Left renal pelvis (tissue), 4 donors: ENCODE data around the gene KIAA0930. TPM values are rescaled to one million over a fixed set of nuclear protein-coding genes. Genes with fewer than 3 reads are reported as not detected.
"Not testable (repeated sequence)": the region's sequence is repeated elsewhere in the genome, so short reads cannot be mapped to it uniquely, and the experiment has no call there.

Experiments used
- DNase-seq, 4 donors: peaks; one replicate each; pipeline ENCODE4 v3.0.0-alpha.2; 2013; ENCODE audit warnings: low read depth in 4 of 4, low spot score in 3 of 4
- polyA plus RNA-seq, 4 donors: library from polyadenylated mRNA; unstranded; fragments of 120-200 nt; gene quantifications; one replicate each; pipeline ENCODE4 v1.2.1, GENCODE V29; 2013; ENCODE audit not compliant: insufficient read length in 4 of 4

Gene KIAA0930
- polyA plus RNA-seq: 10 to 100 TPM; 17.4 to 25.2 (median 24.1) TPM

DNA sequence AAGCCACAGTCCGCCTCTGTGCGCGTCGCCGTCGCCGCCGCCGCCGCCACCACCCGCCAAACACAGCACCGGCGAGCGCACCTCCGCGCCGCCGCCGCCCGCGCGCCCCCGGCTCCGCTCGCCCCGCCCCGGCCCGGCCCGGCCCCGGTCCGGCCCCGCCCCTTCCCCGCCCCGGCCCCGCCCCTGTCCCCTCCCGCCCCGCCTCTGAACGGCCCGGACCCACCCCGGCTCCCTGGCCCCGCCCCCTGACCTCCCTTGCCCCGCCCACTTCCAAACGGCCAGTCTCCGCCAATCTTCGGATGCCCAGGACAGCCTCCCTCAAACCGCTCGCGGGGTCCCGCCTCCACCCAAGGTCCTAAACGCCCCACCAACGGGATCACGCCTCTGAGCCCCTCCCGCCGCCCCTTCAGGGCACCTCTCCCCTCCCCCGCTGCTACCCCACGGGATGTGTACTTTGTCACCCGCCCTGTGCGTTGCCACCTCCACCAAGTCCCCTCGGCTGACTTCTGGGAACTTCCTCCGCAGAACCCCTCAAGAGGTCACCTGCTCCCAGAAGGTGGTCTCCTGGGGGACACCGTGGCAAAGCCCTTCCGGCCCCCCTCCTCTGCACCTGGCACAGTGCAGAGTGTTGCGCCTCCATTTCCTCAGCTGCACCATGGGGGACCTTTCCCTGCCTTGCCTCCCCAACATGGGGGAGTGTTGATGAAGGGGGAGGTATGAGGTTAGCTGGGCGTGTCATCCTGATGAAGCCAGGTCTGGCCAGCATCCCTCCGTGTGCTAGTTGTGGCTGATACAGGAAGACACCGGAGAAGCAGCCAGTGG, at the start of gene KIAA0930:
Gene KIAA0930, minus strand, starts transcription at position 85 of the 822 bp plus-strand sequence. CDS start 191 bp downstream, outside the sequence.
- DNase-seq: peak in 1 of 4 donors; percentile 58

DNA sequence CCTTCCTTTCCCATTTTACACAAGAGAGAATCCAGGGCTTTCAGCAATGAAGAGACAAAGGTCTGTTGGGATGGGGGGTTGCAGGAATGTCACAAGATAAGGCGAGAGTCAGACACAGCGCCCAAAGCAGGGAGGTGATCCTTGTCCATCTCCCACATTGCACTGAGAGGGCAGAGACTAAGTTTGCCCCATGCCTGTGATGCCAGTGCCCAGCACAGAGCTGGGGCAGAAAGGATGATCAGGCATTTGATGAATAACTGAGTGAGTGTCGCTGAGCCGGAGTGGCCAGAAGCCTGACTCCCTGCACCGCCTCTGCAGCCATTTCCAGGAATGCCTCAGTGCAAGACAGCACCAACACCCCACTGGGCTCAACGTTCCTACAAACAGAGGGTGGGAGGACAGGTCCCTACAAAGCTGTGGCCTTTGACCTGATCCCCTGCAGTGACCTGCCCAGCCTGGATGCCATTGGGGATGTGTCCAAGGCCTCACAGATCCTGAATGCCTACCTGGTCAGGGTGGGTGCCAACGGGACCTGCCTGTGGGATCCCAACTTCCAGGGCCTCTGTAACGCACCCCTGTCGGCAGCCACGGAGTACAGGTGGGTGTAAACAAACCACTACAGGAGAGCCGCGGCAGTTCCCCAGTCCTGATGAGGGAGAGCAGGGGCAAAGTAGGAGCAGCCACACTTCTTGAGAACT, 46.3 kb upstream of the KIAA0930 start:
- DNase-seq: no peak

DNA sequence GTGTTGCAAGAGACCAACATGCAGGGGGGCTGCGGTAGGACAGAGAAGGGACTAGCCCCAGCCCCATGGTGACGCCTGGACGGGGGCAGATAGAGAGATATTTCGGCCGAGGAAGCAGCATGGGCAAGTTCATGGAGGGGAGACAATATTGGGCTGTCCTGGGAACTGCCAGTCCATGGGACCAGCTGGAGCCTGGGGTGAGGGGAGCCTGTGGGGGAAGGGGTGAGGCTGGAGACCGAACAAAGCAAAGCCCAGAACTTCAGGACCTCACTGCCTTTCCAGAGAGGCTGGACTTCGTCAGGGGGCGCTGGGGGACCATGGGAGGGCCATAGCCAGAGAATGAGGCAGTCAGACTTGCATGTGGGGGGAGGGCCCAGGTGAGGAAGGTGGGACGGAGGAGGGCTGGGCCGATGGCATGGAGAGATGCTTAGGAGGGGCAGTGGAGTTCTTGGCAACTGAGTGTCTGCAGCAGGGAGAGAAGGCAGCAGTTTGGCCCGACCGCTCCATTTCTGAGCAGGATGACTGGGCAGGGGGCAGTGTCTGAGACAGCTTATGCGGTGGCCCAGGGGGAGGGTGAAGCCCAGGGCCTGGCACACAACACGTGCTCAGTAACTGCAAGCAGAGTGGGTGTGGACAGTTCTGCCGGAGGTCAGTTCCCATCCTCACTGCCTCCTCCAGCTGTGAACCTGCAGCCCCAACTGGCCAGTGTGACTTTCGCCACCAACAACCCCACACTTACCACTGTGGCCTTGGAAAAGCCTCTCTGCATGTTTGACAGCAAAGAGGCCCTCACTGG, 44.8 kb upstream of the KIAA0930 start:
- DNase-seq: no peak

DNA sequence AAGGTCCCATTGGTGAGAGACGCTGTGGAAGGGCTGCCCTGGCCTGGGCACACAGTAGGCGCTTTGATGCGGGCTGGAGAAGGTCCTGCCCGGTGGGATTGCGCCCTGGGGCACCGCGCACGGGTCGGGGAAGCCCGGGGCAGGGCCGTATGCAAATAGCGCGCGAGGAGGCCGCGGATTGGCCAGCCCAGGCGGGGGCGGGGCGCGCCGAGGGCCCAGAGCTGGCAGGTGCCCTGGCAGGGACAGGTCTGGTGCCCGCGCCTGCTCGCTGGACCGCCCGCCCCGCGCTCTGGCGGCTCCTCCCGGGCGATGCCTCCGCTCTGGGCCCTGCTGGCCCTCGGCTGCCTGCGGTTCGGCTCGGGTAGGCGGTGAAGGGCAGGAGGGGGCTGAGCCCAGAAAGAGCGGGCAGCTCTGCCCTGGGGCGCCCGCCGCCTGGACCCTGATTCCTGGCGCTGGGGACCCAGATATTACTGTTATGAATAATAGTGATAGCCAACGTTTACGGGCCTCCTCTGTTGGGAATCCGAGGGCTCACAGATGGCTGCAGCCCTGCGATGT, 44.1 kb upstream of the KIAA0930 start, which contains the start of gene UPK3A:
Gene UPK3A, plus strand, starts transcription at position 245 of the 558 bp plus-strand sequence. Its CDS starts 65 bp downstream, at position 310.
- DNase-seq: no peak

DNA sequence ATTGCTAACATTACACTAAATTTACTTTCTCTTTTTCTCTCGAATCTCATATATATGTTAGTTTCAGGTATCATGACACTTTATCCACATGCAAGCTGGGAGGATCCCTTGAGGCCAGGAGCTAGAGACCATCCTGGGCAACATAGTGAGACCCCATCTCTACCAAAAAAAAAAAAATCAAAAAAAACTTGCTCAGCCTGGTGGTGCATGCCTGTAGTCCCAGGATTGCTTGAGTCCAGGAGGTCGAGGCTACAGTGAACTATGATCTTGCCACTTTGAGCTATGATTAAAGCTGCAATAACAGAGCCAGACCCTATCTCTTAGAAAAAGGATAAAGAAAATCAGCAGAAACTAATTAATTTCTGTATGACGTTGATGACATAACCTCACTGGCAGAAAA, 40.3 kb upstream of the KIAA0930 start:
- no peak for DNase-seq

DNA sequence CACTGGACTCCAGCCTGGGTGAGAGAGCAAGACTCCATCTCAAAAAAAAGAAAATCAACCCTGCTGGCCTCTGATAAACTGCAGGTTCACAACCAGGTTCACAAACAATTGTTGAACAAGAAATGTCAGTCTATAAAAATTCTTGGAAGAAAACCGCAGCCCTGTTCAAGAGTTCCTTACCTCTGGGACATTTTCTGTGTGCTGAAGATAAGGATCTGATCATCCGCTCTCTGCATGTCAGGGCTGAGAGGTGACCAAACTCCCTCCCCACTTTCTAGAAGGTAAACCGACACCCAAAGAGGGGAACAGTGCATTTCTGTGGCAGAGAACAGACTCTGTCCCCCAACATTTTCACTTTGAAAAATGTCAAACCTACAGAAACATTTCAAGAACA, 39.9 kb upstream of the KIAA0930 start:
- DNase-seq: no peak

DNA sequence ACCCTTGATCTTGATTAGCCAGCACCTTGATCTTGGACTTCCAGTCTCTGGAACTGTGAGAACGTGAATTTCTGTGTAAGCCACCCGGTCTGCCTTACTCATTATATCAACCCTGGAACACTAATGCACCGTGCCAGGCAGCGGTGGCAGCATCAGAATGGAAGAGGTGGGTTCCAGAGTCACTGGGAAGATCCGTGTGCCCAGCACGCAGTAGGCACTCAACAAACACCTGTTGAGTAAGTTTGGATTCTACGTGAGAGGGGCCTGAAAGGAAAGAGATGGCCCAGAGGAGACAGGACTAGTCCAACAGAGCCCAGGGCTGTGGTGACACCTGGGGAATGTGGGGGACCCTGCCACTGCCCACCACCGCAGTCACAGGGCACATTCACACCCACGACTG, 37.4 kb upstream of the KIAA0930 start:
- no peak for DNase-seq

DNA sequence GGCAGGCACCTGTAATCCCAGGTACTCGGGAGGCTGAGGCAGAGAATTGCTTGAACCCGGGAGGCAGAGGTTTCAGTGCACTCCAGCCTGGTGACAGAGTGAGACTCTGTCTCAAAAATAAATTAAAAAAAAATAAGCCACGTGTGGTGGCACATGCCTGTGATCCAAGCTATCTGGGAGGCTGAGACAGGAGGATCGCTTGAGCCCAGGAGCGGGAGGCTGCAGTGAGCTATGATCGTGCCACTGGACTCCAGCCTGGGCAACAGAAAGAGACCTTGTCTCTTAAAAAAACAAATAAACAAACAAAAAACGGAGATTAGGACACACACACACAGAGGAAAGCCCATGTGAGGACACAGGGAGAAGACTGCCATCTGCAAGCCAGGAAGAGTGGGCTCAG, 37.0 kb upstream of the KIAA0930 start:
- DNase-seq: not testable (repeated sequence)

DNA sequence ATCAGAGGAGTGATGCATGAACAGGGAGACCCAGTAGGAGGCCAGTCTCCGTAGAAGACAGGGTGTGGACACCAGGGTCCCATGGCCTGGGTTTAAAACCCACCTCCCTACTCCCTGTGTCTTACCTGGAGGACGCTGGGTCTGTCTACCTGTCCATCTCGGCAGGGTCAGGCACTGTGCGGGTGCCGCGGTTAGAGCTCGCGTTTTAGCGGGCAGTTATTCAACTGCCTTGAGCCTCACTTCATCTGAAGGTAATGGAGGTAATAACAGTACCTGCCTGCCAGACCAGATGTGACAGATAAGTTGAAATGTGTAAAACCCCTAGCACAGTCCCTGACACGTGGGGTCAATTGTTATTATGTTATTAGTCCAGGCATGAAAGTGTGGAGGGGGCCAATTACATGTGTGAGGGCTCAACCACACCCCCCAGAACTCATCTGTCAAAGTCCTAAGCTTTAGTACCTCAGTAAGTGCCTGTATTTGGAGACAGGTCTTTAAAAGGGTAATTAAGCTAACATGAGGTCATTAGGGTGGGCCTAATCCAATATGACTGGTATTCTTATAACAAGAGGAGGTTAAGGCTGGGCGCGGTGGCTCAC, 35.9 kb upstream of the KIAA0930 start:
- DNase-seq: no peak

DNA sequence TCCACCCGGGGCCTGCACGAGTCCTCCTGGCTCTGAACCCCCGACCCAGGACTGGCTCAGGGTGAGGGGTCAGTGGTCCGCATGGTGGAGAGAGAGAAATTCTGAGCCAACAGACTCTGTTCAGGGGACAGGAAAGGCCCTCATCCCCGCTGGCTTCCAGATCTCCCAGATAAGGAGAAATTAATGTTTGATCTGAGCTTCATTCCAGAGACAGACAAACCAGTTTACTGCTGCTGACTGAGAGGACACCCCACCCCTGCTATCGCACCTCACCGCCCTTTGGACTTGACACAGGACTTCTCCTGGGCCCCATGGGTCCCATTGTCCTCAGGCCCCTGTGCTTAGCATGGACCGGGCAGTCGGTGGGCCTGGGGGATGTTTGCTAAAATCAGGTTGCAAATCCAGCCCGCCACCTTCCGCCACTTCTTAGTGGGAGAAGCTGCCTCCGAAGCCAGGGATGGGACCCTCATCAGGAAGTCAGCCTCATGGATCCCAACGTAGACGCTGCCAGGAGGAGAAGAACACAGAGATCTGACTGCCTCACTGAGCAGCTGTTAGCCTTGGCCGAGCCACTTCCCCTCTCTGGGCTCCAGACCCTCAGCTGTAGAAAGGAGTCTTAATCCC, 32.9 kb upstream of the KIAA0930 start:
- no peak for DNase-seq

DNA sequence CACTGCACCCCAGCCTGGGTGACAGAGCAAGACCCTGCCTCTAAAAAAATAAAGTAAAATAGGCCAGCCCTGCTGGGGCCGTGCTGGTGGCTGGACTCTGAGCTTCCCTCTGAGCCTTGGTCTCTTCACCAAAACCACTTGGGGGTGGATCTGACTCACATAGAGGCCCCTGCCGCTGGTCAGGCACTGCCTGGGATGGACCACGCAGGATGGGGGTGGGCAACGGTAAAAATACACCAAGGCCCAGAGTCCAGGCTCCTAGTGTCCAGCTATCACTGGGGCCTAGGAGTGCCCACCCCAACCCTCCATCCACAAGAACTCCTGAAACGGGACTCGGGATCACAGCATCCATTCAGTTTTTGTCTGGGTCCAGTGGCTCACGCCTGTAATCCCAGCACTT, 31.8 kb upstream of the KIAA0930 start:
- no peak for DNase-seq

DNA sequence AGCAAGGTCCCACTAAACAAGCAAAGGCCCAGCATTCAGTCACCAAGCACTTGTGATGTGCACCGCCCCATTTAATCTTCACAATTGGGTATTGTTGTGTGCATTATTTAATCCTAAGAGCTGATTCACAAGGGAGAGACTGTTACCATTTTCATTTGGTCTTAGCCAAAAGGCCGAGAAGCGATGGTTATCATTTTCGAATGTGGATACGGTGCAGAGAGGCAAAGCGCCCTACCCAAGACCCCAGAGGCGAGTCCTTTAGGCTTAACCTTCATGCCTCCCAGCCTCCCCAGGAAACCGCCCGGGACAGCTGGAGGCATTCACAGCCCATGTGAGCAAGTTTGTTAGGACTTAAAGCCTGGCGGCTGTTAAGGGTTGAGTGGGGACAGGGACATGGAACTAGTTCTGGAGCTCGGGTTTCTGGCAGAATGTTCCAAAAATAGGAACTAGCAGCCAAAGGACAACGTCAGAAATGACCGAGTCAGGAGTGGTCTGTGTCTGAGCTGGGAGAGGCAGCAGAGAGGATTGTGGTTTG, 31.0 kb upstream of the KIAA0930 start:
- peak in 2 of 4 donors; percentile 54 to 70 for DNase-seq

DNA sequence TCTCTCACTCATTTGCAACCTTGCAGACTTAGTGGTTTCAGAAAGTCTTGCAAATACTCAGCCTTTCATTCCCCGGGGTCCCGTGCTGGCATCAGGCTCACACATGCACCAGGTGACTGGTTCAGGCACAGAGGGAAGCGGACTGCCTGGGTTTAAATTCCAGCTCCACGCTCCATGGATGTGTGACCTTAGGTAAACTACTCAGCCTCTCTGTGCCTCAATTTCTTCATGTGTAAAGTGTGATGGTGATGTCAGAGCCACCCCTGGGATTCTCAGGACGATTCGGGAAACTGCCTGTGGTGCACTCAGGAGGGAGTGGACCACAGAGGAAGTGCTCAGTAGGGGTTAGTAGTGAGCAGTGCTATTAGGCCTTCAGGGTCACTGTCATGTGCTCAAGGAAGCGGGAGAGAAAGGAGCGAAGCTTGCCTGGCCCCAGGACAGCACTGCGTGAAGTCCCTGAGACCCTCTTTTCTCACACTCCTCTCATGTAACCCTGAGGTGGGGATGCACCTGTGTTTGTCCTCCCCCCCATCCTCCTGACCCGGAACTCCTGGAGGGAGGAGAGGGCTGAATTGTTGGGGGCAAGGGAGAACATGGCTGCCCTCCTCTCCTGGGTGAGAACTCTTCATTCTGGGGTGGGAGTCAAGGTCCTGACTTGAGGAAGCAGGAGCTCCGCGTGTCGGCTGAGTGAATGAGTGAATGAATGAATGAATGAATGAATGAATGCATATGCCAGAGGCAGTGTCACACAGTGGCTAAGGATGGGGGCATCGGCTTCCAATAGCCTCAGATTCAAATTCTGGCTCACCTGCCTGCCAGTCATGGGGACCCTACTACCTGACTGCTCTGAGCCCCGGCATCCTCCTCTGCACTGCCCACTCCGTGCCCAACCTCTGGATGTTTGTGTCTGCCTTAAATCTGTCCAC, 29.7 kb upstream of the KIAA0930 start:
- no peak for DNase-seq

DNA sequence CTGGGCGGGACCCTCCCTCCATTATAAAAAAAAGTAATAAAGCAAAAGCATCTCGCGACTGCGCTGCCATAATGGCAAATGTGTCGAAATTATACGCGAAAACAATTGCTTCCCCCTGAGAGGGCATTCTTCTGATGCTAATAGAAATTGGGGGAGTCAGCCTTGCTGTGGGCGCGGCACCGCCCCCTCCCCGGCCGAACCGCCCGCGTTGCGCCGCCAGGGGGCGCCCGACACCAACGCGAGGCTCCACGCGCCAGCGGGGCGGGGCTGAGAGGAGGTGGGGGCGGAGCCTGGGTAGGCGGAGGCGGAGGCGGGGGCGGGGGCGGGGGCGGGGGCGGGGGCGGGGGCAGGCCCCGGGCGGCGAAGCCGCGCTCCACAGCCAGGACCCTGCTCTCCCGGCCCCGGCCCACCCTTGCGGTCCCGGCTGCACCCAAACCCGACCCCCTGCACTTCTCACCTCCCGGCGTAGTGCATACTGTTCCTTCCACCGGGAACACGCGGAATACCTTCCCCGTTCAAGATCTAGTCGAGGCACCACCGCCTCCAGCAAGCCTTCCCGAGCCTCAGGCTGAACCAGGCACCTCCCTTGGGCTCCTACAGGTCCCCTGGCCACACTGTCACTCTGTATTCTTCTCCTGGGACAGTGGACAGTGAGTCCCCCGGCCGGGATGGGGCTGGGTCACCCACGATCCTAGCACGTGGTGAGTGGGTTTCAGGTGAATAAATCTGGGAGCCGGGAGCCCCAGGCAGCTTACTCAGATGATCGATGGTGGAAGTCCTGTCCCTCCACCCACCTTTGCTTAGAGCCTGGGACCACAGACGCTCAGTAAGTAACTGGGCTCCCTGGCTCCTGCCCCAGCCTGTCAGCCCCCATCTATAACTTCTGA, 28.5 kb upstream of the KIAA0930 start:
- DNase-seq: peak in 1 of 4 donors; percentile 75

DNA sequence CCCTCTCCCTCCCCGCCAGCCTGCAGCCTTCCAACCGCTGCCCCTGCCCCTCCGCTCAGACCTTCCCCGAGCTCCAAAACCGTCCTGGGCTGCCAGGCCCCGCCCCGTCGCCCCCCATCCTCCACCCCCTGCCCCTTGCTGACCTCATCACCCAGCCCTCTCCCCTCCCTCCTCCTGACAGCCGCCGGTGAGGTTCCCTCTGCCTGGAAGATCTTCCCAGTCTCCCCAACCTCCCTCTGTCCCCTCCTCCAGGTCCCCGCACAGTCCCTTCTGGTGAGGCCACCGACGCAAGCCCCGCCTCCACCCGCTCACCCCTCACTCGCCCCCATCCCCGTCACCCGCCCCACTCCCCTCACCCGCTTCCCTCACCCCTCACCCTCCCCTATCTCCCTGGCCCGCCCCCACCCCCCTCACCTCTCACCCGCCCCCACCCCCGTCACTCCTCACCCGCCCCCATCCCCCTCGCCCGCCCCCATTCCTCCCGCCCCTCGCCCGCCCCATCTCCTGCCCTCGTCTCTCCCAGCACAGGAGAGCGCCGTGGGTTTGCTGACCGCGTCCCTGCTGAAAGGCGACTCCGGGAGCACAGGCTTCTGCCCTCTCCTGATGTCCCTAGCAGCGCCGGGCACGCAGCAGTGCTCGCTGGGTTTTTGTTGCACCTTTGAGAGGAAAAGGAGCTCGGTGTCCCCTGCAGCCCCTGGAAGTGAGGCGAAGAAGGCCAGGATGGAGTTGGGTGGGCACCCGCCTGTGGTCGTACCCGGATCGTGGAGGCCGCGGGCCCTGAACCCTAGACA, 27.7 kb upstream of the KIAA0930 start:
- no peak for DNase-seq

DNA sequence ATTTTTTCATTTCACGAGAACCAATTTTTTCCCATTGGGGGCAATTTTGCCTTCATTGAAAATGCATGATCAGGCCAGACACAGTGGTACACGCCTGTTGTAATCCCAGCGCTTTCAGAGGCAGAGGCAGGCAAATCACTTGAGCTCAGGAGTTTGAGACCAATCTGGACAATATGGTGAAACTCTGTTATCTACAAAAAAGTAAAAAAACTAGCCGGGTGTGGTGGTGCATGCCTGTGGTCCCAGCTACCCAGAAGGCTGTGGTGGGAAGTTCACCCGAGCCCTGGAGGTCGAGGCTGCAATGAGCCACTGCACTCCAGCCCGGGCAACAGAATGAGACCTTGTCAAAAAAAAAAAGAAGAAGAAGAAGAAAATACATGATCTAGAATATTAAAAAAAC, 24.8 kb upstream of the KIAA0930 start:
- no peak for DNase-seq
